ENCODE data around the gene BARHL1. TPM values are rescaled to one million over a fixed set of nuclear protein-coding genes. Genes with fewer than 3 reads are reported as not detected.

Gene BARHL1
- total RNA-seq: not detected

DNA sequence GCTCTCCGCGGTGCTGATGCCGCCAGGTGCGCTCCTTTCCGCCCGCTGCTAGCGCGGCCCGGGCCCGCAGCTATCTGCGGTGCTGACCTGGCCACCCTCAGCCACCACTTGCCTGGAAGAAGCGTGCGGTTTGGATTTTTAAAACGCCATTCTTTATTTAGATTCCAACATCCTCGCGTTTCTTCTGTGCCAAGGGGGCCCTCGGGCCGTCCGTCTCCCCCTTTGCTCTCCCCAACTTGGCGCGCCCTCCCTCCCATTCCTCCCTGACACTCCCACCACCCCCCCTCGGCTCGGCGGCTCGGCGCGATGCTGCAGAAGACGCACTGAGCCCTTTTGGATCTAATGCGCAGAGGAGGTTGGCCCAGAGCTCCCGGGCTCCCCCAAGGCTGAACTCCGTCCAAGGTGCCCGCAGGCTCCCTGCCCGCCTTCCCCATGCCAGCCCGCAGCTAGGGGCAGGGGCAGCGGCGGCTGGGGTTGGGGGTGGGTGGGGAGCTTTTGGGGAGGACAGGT is at the start of gene BARHL1:
Gene BARHL1, plus strand, starts transcription at position 331 of the 510 bp plus-strand sequence. CDS start 192 bp downstream, outside the sequence.
- no peak for DNase-seq

DNA sequence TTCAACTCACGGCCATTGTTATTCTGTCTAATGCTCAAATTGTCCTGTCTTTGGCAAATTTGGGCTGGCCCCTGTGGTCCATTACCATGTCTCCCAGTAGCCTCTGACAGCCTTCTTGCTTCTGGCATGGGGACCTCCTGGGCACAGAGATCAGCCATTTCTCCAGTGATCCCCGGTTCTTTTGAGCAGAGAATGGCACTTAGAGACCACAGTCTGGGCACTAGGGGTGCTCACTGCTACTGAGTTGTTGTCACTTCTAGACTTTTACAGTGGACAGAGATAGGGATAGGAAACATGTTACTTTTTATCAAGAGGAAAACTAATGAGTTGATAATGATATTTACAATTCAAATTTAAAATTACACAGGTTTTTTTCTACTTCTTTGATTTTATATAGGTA is 47.6 kb upstream of the BARHL1 start:
- no peak for DNase-seq

DNA sequence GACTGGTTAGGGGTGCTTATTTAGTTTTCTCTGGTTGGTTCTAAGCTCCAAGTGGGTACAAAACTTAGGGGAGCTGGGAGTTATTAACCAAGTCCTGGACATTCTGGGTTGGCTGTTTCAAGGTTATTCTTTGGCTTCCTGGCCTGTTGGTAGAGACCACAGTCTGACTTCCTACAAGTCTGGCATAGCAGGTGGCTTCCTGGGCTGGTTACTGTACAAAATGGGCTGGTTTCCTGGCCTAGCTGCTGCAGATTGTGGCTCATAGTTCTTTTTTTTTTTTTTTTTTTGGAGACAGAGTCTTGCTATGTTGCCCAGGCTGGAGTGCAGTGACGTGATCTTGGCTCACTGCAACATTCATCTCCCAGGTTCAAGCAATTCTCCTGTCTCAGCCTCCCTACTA is 46.3 kb upstream of the BARHL1 start:
- no peak for DNase-seq

DNA sequence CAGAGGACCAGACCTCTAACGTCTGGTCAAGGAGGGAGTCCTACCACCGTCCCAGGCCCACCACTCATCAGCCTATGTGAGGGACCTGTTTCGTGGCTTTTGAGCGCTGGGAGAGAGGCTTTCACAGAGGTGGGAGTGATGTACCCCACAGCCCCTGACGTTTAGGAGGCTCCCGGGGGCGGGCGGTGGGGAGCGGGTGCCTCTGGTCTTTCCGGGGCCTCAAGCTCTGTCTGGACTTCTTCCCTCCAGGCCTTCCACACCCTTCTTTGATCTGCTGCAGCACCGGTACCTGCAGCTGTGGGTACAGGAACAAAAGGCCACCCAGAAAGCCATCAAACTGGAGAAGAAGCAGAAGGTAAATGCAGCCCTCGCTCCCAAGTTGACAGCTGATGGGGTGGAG is 45.1 kb upstream of the BARHL1 start:
- no peak for DNase-seq

GRCh38 chr9:132538071-132538470 is 44.3 kb upstream of the BARHL1 start:
- DNase-seq: no peak

- no peak for DNase-seq
These were observed 43.3 kb upstream of the BARHL1 start for GRCh38 chr9:132539096-132539495.

- no peak for DNase-seq
These were observed 41.4 kb upstream of the BARHL1 start for GRCh38 chr9:132541051-132541450.

GRCh38 chr9:132541870-132542830 is 40.3 kb upstream of the BARHL1 start:
- DNase-seq: no peak

- no peak for DNase-seq
These were observed 39.2 kb upstream of the BARHL1 start for GRCh38 chr9:132543251-132543650.

DNA sequence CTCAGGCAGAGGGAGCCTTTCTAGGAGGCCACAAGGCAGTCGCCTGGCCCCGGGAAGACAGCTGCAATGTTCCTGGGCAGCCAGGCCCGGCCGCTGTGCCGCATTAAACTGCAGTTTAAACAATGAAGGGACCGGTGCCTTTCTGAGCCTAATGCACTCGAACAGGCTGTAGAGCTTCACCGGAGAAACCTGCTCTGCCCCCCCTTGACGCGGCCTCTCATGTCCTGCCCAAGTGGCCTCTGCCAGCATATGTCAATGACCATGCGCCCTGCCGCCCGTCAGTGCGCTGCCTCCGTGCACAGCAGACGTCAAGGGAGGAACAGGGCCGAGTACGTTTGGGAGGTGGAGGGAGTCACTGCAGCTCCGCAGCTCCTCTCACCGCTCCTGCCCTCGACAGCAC is 38.4 kb upstream of the BARHL1 start:
- no peak for DNase-seq

DNA sequence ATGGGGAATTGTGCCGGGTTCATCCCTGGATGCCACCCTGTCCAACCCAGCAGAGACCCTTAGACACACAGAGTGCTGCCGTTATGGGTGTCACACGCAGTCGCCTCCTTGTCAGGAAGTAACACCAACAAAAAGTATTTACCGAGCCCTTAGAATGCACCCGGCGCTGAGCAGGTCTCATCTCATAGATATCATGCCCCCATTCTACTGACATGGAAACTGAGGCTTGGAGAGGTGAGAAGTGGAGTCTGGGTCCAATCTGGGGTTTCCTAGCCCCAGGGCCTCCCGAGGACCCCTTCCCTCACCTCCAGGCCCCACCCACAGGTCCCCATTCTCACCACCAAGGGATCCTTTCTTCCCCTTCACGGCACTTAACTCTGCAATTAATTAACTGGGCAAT is 36.8 kb upstream of the BARHL1 start:
- DNase-seq: no peak

- DNase-seq: no peak
These were observed 36.0 kb upstream of the BARHL1 start for GRCh38 chr9:132546148-132547051.

- no peak for DNase-seq
These were observed 35.4 kb upstream of the BARHL1 start for GRCh38 chr9:132547052-132547431.

GRCh38 chr9:132547436-132547835 is 35.0 kb upstream of the BARHL1 start:
- DNase-seq: no peak

GRCh38 chr9:132547976-132548730 is 34.3 kb upstream of the BARHL1 start:
- DNase-seq: no peak

DNA sequence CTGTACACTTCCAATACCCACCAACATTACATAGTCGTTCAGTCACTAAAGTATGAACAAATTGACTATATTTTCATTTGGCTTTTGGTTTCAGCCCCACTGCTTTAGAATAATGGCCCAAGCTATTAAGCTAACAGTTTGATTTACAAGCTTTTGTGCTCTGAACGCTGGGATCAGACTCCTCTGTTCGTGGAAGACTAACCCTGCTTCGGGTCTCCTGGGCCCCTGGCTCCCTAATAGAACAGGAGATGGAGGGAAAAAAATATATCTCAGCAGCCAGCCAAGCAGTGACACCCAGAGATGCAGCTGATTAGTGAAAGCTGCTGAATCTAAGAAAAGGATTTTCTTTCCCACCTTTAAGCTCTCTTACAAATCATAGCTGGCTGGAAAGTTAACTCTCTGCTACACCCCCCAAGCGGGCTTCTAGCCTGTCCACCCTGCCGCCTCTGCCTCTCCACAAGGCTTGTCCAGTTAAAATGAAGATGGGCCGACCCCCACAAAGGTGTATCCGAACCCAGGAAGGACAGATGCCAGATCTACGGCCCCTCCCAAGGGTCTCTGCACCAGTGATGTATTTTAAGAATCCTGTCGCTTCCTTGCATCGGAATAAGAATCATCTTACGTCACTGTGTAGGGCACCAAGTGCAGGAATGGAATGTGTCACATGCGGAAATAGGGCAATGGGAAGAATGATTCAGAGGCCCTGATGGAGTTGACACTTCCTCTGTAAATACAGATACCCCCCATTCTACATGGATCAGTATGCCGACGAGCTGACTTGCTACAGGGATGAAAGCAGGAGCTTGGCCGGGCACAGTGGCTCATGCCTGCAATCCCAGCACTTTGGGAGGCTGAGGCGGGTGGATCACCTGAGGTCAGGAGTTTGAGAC is 33.4 kb upstream of the BARHL1 start:
- DNase-seq: no peak

GRCh38 chr9:132551556-132551955 is 30.9 kb upstream of the BARHL1 start:
- no peak for DNase-seq

DNA sequence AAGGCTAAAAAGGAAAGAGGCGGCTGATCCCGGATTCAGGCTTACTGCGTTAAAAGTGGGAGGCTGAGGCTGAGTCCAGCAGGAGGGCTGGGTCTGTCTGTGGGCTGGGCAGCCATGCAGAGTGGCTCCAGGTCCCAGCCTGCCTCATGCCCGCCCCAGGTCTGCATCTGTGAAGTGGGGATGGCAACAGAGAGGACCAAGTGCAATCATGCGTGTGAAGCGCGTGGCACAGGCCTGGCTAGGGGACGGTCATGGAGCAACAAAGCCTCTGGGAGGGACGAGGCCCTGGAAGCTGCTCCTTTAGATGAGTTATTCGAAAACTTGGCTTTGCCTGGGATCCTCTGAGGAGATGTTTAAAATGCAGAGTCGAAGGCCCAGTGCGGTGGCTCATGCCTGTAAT is 30.4 kb upstream of the BARHL1 start:
- DNase-seq: no peak

GRCh38 chr9:132554755-132555154 is 27.7 kb upstream of the BARHL1 start:
- DNase-seq: no peak

GRCh38 chr9:132555528-132555927 is 26.9 kb upstream of the BARHL1 start:
- DNase-seq: no peak

DNA sequence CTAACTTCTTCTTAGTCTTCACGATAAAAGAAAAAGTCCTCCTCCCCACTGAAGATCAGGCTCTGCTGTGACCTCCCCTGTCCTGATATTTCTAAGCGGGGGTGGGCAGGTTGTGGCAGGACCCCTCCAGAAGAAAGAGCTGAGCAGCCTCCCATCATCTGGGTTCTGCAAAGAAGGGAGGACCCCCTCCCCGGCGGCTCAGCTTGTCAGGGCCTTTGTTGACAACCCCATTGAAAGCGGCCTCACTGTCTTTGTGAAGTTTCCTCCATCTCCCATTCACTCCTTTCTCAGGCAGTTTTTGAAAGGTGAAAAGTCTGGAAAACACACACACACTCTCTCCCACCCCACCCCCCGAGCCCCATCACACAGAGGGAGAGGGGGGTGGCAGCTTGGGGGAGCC is 26.2 kb upstream of the BARHL1 start:
- DNase-seq: no peak

DNA sequence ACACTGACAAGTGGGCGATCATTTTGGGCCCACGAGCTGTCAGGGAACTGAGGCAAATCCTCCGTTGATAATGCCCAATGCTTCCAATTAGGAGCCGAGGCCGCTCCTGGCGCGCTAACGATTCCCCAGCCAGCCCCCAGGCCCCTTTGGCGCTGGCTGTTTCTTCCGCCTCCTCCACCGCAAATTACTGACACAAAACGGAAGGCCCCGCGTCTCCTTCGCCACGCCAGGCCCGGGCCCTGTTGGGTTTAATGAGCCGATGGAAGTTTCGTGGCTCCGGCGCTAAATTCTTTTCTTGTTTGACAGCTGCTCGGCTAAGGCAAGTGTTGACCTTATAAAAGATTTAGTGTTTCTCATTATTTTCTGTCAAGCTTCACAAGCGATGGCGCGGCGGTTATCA is 25.7 kb upstream of the BARHL1 start:
- DNase-seq: no peak

Measured in effector CD4-positive, alpha-beta T cell (primary cell).